HFFc6 (cell line): Measurements from ENCODE around the gene BCL2. TPM values are rescaled to one million over a fixed set of nuclear protein-coding genes. Genes with fewer than 3 reads are reported as not detected.

Source experiments
- DNase-seq: peaks from one replicate; pipeline ENCODE4 v3.0.0-alpha.2; 2018
- H3K27ac Mint-ChIP-seq: 2 replicates; pipeline ENCODE4 v1.8.0; 2020; ENCODE audit warnings: mild to moderate bottlenecking, mixed read lengths
- H3K27me3 Mint-ChIP-seq: 2 replicates; pipeline ENCODE4 v1.8.0; 2021; ENCODE audit warnings: mild to moderate bottlenecking, moderate library complexity, mixed read lengths; ENCODE audit not compliant: insufficient read depth
- H3K36me3 Mint-ChIP-seq: 2 replicates; pipeline ENCODE4 v1.8.0; 2021; ENCODE audit warnings: low read depth, mixed read lengths
- H3K4me1 Mint-ChIP-seq: 2 replicates; pipeline ENCODE4 v1.8.0; 2020; ENCODE audit warnings: low read depth, mixed read lengths
- H3K4me3 Mint-ChIP-seq: 2 replicates; pipeline ENCODE4 v1.8.0; 2020; ENCODE audit warnings: mild to moderate bottlenecking, moderate library complexity, mixed read lengths
- H3K9me3 Mint-ChIP-seq: 2 replicates; pipeline ENCODE4 v1.8.0; 2020; ENCODE audit warnings: mild to moderate bottlenecking, mixed read lengths
- CTCF ChIP-seq: fragments of 200-600 bp; sonication (generic); IDR thresholded peaks from 2 replicates; pipeline ENCODE4 v1.5.0; 2021; ENCODE audit warnings: antibody characterized with exemption, mild to moderate bottlenecking
- total RNA-seq, 6 experiments: library from RNA; stranded (reverse); fragmentation: NEBNext Ultra II Directional; extraction: Animal tissue kit (Norgen Biotek cat#: 25700); gene quantifications; 2 replicates in 1 of 6; 3 replicates in 5 of 6; pipeline ENCODE4 v1.2.3, GENCODE V29; 2021

BCL2 gene
- total RNA-seq, 6 experiments from 2014 or later: 0.17 to 1.1 (median 0.95) TPM

- H3K4me1 Mint-ChIP-seq: peaks cover 16% of the 10 kb centered on the region
- H3K27ac Mint-ChIP-seq: no peak overlapping the region
- H3K27me3 Mint-ChIP-seq: peaks cover 18% of the 10 kb centered on the region; the same call in 1 of the 2 replicates
- H3K9me3 Mint-ChIP-seq: no peaks in the 10 kb centered on the region
- no peaks in the 10 kb centered on the region for H3K36me3 Mint-ChIP-seq
- no peak for DNase-seq
- H3K4me3 Mint-ChIP-seq: no peak overlapping the region
- TF ChIP-seq CTCF: no peak
Observed at GRCh38 chr18:63303547-63303946, 16.0 kb downstream of the BCL2 start.

- Mint-ChIP-seq H3K4me3 (no peak overlapping the region), H3K9me3 (no peaks in the 10 kb centered on the region), H3K27me3 (peaks cover 15% of the 10 kb centered on the region; the same call in 1 of the 2 replicates), H3K27ac (no peak overlapping the region), H3K4me1 (peaks cover 16% of the 10 kb centered on the region), H3K36me3 (no peaks in the 10 kb centered on the region)
- TF ChIP-seq CTCF: no peak
- no peak for DNase-seq
Observed at GRCh38 chr18:63302636-63303405, 16.7 kb downstream of the BCL2 start.

- Mint-ChIP-seq H3K4me3 (no peak overlapping the region), H3K36me3 (no peaks in the 10 kb centered on the region), H3K27me3 (peaks cover 12% of the 10 kb centered on the region; the same call in 1 of the 2 replicates), H3K27ac (no peak overlapping the region), H3K9me3 (no peaks in the 10 kb centered on the region), H3K4me1 (peaks cover 16% of the 10 kb centered on the region)
- TF ChIP-seq CTCF: no peak
- DNase-seq: no peak
Observed at GRCh38 chr18:63302220-63302619, 17.3 kb downstream of the BCL2 start.

GRCh38 chr18:63301434-63301833 lies 18.1 kb downstream of the BCL2 start:
- H3K9me3 Mint-ChIP-seq: no peaks in the 10 kb centered on the region
- H3K36me3 Mint-ChIP-seq: no peaks in the 10 kb centered on the region
- no peak overlapping the region for H3K27ac Mint-ChIP-seq
- H3K4me1 Mint-ChIP-seq: peaks cover 16% of the 10 kb centered on the region
- DNase-seq: no peak
- no peak overlapping the region for H3K4me3 Mint-ChIP-seq
- H3K27me3 Mint-ChIP-seq: peaks cover 11% of the 10 kb centered on the region; the same call in 1 of the 2 replicates
- no peak for TF ChIP-seq CTCF

- no peak for TF ChIP-seq CTCF
- Mint-ChIP-seq H3K27ac (no peak overlapping the region; the same call in 1 of the 2 replicates), H3K4me3 (no peak overlapping the region), H3K4me1 (peaks cover 16% of the 10 kb centered on the region), H3K27me3 (peaks cover 8% of the 10 kb centered on the region), H3K36me3 (no peaks in the 10 kb centered on the region), H3K9me3 (no peaks in the 10 kb centered on the region)
- no peak for DNase-seq
Observed at GRCh38 chr18:63299837-63300745, 19.5 kb downstream of the BCL2 start.
